Lower leg skin (tissue), 3 donors: Measurements from ENCODE around the gene C14orf93.

Source experiments
- CTCF ChIP-seq, 3 donors: fragments of 450-650 bp; IDR thresholded peaks; one replicate each; pipeline ENCODE4 v1.5.1; 2016; ENCODE audit warnings: antibody characterized with exemption in 3 of 3, mild to moderate bottlenecking in 3 of 3, moderate library complexity in 2 of 3
- POLR2A ChIP-seq, 2 donors: fragments of 450-650 bp; IDR thresholded peaks; one replicate each; pipeline ENCODE4 v1.6.1; 2016 to 2017; ENCODE audit warnings: antibody characterized with exemption in 2 of 2, mild to moderate bottlenecking in 1 of 2, moderate library complexity in 1 of 2

GRCh38 chr14:23052671-23053070 lies 42.7 kb upstream of the C14orf93 start:
- no peak for TF ChIP-seq POLR2A (IDR thresholded peaks at IDR 0.05)
- TF ChIP-seq CTCF (IDR thresholded peaks at IDR 0.05): no peak
